ENCODE data around the gene HPCAL1. TPM values are rescaled to one million over a fixed set of nuclear protein-coding genes. Genes with fewer than 3 reads are reported as not detected.
A peak's percentile ranks its signal among the peaks of the same experiment; 100 is the strongest.

Gene HPCAL1
- total and polyA plus RNA-seq, 10 of the 15 experiments (the other 5 are each of a cell fraction or from before 2014, with no cell fraction given) = 0.40 to 12.8 (median 7.9) TPM

GRCh38 chr2:10439185-10439879 is 136.6 kb downstream of the HPCAL1 start (continued):
- no peak for TF ChIP-seq CBX3 (IDR thresholded peaks at IDR 0.05; ENCODE audit: borderline replicate concordance, low read depth)
- no peak for TF ChIP-seq RB1 (IDR thresholded peaks at IDR 0.05; ENCODE audit: borderline replicate concordance)
- no peak for TF ChIP-seq LARP7 (IDR thresholded peaks at IDR 0.05)
- no peak for TF ChIP-seq SIN3A (IDR thresholded peaks at IDR 0.05; ENCODE audit: low read depth, low read length)
- TF ChIP-seq IKZF1 (conservative IDR thresholded peaks at IDR 0.05) = no peak
- no peak for TF ChIP-seq SPI1 (IDR thresholded peaks at IDR 0.05; ENCODE audit: borderline replicate concordance, insufficient read depth, low read depth, low read length)
- peak; percentile 80 for TF ChIP-seq POLR2A (IDR thresholded peaks at IDR 0.05; ENCODE audit: low read depth, low read length)
- 0 out of 2 replicates have a peak, but pooled peaks have one; percentile 52 for TF ChIP-seq POLR2AphosphoS2 (IDR thresholded peaks at IDR 0.05; ENCODE audit: low read depth, low read length)
- no peak for TF ChIP-seq IRF4 (IDR thresholded peaks at IDR 0.05; ENCODE audit: low read depth, low read length)
- no peak for TF ChIP-seq NFXL1 (IDR thresholded peaks at IDR 0.05; ENCODE audit: borderline replicate concordance)
- no peak for TF ChIP-seq ZBTB40 (IDR thresholded peaks at IDR 0.05; ENCODE audit: borderline replicate concordance)
- TF ChIP-seq PAX5 (IDR thresholded peaks at IDR 0.05; ENCODE audit: borderline replicate concordance, low read depth, low read length) = peak; percentile 30; the same call in 1 of the 2 replicates
- peak; percentile 23; the same call in 1 of the 2 replicates for TF ChIP-seq BACH1 (IDR thresholded peaks at IDR 0.05; ENCODE audit: borderline replicate concordance)
- no peak for TF ChIP-seq RELB (IDR thresholded peaks at IDR 0.05; ENCODE audit: low read depth)
- TF ChIP-seq RUNX3 (IDR thresholded peaks at IDR 0.05; ENCODE audit: low read length) = no peak
- TF ChIP-seq TAF1 (IDR thresholded peaks at IDR 0.05; ENCODE audit: borderline replicate concordance, low read depth, low read length) = no peak
- TF ChIP-seq BCL11A (IDR thresholded peaks at IDR 0.05; ENCODE audit: low read depth, low read length) = no peak
- peak; percentile 29; the same call in 1 of the 2 replicates for TF ChIP-seq ZBED1 (IDR thresholded peaks at IDR 0.05; ENCODE audit: borderline replicate concordance)
- no peak for TF ChIP-seq EED (IDR thresholded peaks at IDR 0.05; ENCODE audit: low read depth)
- no peak for TF ChIP-seq ZNF622 (IDR thresholded peaks at IDR 0.05)
- TF ChIP-seq BRCA1 (IDR thresholded peaks at IDR 0.05; ENCODE audit: low read depth, low read length) = no peak
- TF ChIP-seq E2F8 (IDR thresholded peaks at IDR 0.05; ENCODE audit: low read depth, partially characterized antibody) = no peak
- no peak for TF ChIP-seq NFIC (IDR thresholded peaks at IDR 0.05; ENCODE audit: low read depth, low read length)
